ENCODE data around the gene CIBAR2.

- TF ChIP-seq EZH2phosphoT487 (IDR thresholded peaks at IDR 0.05; ENCODE audit: insufficient read depth, low read depth) = no peak
- no peak for TF ChIP-seq EZH2 (IDR thresholded peaks at IDR 0.05; ENCODE audit: insufficient read depth, poor library complexity, severe bottlenecking)
Observed at GRCh38 chr16:85062323-85062722, 49.9 kb downstream of the CIBAR2 start.
